Measurements from ENCODE around the gene BRF1. TPM values are rescaled to one million over a fixed set of nuclear protein-coding genes. Genes with fewer than 3 reads are reported as not detected.

BRF1 gene
- total and polyA plus RNA-seq, 8 donors, result 13.6 to 50.2 (median 20.4) TPM

- DNase-seq (no peak), ATAC-seq (no peak), FAIRE-seq (no peak)
- H3K9me3 ChIP-seq, result no peaks in the 10 kb centered on the region
- peak overlapping the region in 1 of 4 donors; percentile 33 for H3K27ac ChIP-seq
- H3K36me3 ChIP-seq, result no peaks in the 10 kb centered on the region
- intact Hi-C loops (cut with DNase I), result no loop called here
- 61 to 69% methylated on average over 24 of the region's 25 CpGs for WGBS, 2 donors
- no peak for TF ChIP-seq CTCF (IDR thresholded peaks at IDR 0.05)
- H3K4me1 ChIP-seq, result no peaks in the 10 kb centered on the region
- no peak overlapping the region for H3K4me3 ChIP-seq
- H3K27me3 ChIP-seq, result peaks cover 0 to 6% (median 0%) of the 10 kb centered on the region in 4 donors
These were observed 105.1 kb downstream of the BRF1 start for GRCh38 chr14:105195522-105196264.

GRCh38 chr14:105195051-105195450 is 105.8 kb downstream of the BRF1 start:
- Histone ChIP-seq H3K27ac (no peak overlapping the region), H3K4me1 (no peaks in the 10 kb centered on the region), H3K36me3 (no peaks in the 10 kb centered on the region), H3K4me3 (no peak overlapping the region), H3K9me3 (no peaks in the 10 kb centered on the region), H3K27me3 (peaks cover 0 to 4% (median 0%) of the 10 kb centered on the region in 4 donors)
- WGBS, 2 donors, result 85 to 89% methylated on average over 8 to 10 of the region's 10 CpGs
- no peak for DNase-seq
- no peak for FAIRE-seq
- intact Hi-C loops (cut with DNase I), result no loop called here
- ATAC-seq, result no peak
- TF ChIP-seq CTCF (IDR thresholded peaks at IDR 0.05), result no peak

- H3K9me3 ChIP-seq, result no peaks in the 10 kb centered on the region
- intact Hi-C loops (cut with DNase I), result no loop called here
- H3K4me1 ChIP-seq, result no peaks in the 10 kb centered on the region
- no peaks in the 10 kb centered on the region for H3K36me3 ChIP-seq
- H3K4me3 ChIP-seq, result no peak overlapping the region
- ATAC-seq (peak in 2 of 4 donors; percentile 13 to 32), DNase-seq (peak in 1 of 6 donors; percentile 29), FAIRE-seq (no peak)
- no peak overlapping the region for H3K27ac ChIP-seq
- peaks cover 0 to 3% (median 0%) of the 10 kb centered on the region in 4 donors for H3K27me3 ChIP-seq
- WGBS, 2 donors, result 51 to 60% methylated on average over 16 to 17 of the region's 17 CpGs
- no peak for TF ChIP-seq CTCF (IDR thresholded peaks at IDR 0.05)
These were observed 106.7 kb downstream of the BRF1 start for GRCh38 chr14:105193916-105194782.

- Histone ChIP-seq H3K4me1 (no peaks in the 10 kb centered on the region), H3K4me3 (no peak overlapping the region), H3K9me3 (no peaks in the 10 kb centered on the region), H3K27ac (no peak overlapping the region), H3K36me3 (no peaks in the 10 kb centered on the region), H3K27me3 (peaks cover 0 to 3% (median 0%) of the 10 kb centered on the region in 4 donors)
- intact Hi-C loops (cut with DNase I), result no loop called here
- FAIRE-seq (no peak), ATAC-seq (peak in 1 of 4 donors; percentile 4), DNase-seq (no peak)
- TF ChIP-seq CTCF (IDR thresholded peaks at IDR 0.05), result no peak
- WGBS, 2 donors, result 57 to 62% methylated on average over 26 to 29 of the region's 29 CpGs
These were observed 107.7 kb downstream of the BRF1 start for GRCh38 chr14:105192866-105193731.

Data from pancreas (tissue), 10 donors.